HPDE6-E6E7 (cell line): ENCODE results near the gene UNC13B.

Source experiments
- DNase-seq: peaks from one replicate; pipeline ENCODE4 v3.0.0; 2011; ENCODE audit warnings: missing footprints; ENCODE audit errors: extremely low spot score

Gene UNC13B

GRCh38 chr9:35333551-35333950 is 171.7 kb downstream of the UNC13B start:
- peak; percentile 6 for DNase-seq

- DNase-seq = no peak
Measured at GRCh38 chr9:35335164-35335563, 173.4 kb downstream of the UNC13B start.

GRCh38 chr9:35338086-35338485 is 176.3 kb downstream of the UNC13B start:
- DNase-seq = no peak

GRCh38 chr9:35338561-35339274 is 176.9 kb downstream of the UNC13B start:
- no peak for DNase-seq

GRCh38 chr9:35340046-35340445 is 178.2 kb downstream of the UNC13B start:
- no peak for DNase-seq

GRCh38 chr9:35341021-35341420 is 179.2 kb downstream of the UNC13B start:
- DNase-seq = no peak

- no peak for DNase-seq
Measured at GRCh38 chr9:35341585-35341984, 179.8 kb downstream of the UNC13B start.

GRCh38 chr9:35342221-35342958 is 180.6 kb downstream of the UNC13B start:
- DNase-seq = no peak

- no peak for DNase-seq
Measured at GRCh38 chr9:35348109-35348508, 186.3 kb downstream of the UNC13B start.

- no peak for DNase-seq
Measured at GRCh38 chr9:35349287-35349990, 187.6 kb downstream of the UNC13B start.

- DNase-seq = no peak
Measured at GRCh38 chr9:35350212-35350611, 188.4 kb downstream of the UNC13B start.

- DNase-seq = no peak
Measured at GRCh38 chr9:35350827-35351549, 189.2 kb downstream of the UNC13B start.

- DNase-seq = no peak
Measured at GRCh38 chr9:35353731-35354365, 192.0 kb downstream of the UNC13B start.

GRCh38 chr9:35355939-35356338 is 194.1 kb downstream of the UNC13B start:
- no peak for DNase-seq

- no peak for DNase-seq
Measured at GRCh38 chr9:35357116-35357515, 195.3 kb downstream of the UNC13B start.

GRCh38 chr9:35357826-35358225 is 196.0 kb downstream of the UNC13B start:
- no peak for DNase-seq

- DNase-seq = no peak
Measured at GRCh38 chr9:35364817-35365585, 203.2 kb downstream of the UNC13B start.

- DNase-seq = no peak
Measured at GRCh38 chr9:35366627-35367026, 204.8 kb downstream of the UNC13B start.

- peak; percentile 64 for DNase-seq
Measured at GRCh38 chr9:35367451-35367850, 205.6 kb downstream of the UNC13B start.

GRCh38 chr9:35370241-35370640 is 208.4 kb downstream of the UNC13B start:
- DNase-seq = no peak

- DNase-seq = no peak
Measured at GRCh38 chr9:35374436-35374835, 212.6 kb downstream of the UNC13B start.
